ENCODE results near the gene SIAH1.
"Not testable (repeated sequence)": the region's sequence is repeated elsewhere in the genome, so short reads cannot be mapped to it uniquely, and the experiment has no call there.

The SIAH1 gene

DNA sequence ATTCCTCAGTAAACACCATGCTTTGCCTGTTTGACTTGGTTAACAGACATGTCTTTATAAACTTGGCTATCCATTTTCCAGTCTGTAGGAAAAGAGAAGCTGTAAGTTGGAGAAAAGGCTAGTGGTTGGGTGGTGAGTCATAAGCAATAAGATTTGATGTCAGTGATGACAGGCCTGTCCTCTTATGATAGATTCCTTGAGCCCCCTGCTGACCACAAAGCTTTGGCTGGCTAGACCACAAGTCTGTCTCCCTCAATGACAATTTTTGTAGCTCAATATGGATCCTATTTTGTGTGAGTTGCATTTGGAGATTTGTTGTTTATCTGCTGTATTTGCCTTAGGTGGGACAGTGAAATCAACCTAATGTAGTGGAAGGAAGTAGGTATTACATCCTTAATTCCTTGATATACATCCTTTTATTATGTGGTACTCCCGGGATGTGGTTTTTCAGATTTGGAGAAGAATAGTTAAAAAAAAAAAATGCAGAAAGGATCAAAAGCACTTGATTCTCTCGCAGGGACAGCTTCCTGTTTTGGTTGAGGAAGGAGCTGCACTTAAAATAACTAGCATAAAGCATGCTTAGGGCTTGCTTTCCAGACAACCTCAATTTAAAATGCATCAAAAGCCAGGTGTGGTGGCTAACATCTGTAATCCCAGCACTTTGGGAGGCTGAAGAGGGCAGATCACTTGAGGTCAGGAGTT lies 67.4 kb downstream of the SIAH1 start:
- no peak overlapping the region for H3K4me3 ChIP-seq (replicated peaks; ENCODE audit: low read depth, low read length)
- peak; percentile 64 for DNase-seq (ENCODE audit: low read depth)
- TF ChIP-seq, protein P1, sequence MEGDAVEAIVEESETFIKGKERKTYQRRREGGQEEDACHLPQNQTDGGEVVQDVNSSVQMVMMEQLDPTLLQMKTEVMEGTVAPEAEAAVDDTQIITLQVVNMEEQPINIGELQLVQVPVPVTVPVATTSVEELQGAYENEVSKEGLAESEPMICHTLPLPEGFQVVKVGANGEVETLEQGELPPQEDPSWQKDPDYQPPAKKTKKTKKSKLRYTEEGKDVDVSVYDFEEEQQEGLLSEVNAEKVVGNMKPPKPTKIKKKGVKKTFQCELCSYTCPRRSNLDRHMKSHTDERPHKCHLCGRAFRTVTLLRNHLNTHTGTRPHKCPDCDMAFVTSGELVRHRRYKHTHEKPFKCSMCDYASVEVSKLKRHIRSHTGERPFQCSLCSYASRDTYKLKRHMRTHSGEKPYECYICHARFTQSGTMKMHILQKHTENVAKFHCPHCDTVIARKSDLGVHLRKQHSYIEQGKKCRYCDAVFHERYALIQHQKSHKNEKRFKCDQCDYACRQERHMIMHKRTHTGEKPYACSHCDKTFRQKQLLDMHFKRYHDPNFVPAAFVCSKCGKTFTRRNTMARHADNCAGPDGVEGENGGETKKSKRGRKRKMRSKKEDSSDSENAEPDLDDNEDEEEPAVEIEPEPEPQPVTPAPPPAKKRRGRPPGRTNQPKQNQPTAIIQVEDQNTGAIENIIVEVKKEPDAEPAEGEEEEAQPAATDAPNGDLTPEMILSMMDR (IDR thresholded peaks at IDR 0.05; ENCODE audit: low read length, missing control alignments), result no peak

DNA sequence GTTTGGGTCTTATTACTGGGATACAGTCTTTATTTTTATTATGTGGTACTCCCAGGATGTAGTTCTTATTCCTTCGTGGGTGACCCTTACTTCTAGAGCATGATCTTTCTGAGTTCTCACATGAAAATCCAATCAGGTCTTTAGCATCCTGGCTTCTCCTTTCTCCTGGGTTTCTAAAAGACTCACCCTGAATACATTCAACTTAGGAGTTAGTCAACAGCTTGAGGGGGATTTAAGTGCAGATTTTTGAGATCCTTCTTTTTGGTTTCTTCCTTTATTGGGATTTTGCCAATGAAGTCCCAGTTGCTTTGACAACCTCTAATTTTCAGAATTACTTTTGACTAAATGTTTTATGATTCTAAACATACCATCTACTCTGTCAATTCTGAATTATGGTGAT lies 68.2 kb downstream of the SIAH1 start:
- no peak for DNase-seq (ENCODE audit: low read depth)
- TF ChIP-seq, protein P1 (IDR thresholded peaks at IDR 0.05; ENCODE audit: low read length, missing control alignments), result no peak
- no peak overlapping the region for H3K4me3 ChIP-seq (replicated peaks; ENCODE audit: low read depth, low read length)

DNA sequence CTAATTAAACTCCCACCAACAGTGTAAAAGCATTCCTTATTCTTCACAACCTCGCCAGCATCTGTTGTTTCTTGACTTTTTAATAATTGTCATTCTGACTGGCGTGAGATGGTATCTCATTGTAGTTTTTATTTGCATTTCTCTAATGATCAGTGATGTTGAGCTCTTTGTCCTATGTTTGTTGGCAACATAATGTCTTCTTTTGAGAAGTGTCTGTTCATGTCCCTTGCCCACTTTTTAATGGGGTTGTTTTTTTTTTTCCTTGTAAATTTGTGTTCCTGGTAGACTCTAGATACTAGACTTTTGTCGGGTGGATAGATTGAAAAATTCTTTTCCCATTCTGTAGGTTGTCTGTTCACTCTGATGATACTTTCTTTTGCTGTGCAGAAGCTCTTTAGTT lies 71.3 kb downstream of the SIAH1 start:
- DNase-seq (ENCODE audit: low read depth); H3K4me3 ChIP-seq (replicated peaks; ENCODE audit: low read depth, low read length): not testable (repeated sequence)

DNA sequence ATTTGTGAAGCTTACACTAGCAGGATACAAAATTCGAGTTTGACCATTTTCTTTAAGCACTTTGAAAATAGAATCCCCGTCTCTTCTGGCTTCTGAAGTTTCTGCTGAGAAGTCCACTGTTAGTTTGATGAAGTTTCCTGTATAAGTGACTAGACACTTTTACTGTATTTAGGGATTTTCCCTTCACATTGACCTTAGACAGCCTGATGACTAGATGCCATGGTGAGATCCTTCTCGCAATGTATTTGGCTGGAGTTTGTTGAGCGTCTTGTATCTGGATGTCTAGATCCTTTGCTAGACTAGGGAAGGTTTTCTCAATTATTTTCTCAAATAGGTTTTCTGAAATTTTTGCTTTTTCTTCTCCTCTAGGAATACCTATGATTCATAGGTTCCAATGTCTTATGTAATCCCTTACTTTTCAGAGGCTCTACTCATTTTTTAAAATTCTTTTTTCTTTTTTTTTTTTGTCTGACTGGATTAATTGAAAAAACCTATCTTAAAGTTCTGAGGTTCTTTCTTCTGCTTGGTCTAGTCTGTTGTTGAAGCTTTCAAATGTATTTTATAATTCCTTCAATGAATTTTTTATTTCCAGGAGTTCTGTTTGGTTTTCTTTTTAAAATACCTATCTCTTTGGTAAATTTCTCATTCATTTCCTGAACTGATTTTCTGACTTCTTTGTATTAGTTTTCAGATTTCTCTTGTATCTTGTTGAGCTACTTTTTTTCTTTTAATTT lies 74.1 kb downstream of the SIAH1 start:
- TF ChIP-seq, protein P1 (IDR thresholded peaks at IDR 0.05; ENCODE audit: low read length, missing control alignments), result no peak
- no peak overlapping the region for H3K4me3 ChIP-seq (replicated peaks; ENCODE audit: low read depth, low read length)
- no peak for DNase-seq (ENCODE audit: low read depth)
